Measurements from ENCODE around the gene GPATCH4. TPM values are rescaled to one million over a fixed set of nuclear protein-coding genes. Genes with fewer than 3 reads are reported as not detected.

The GPATCH4 gene
- total RNA-seq, 8 experiments from 2014 or later: 14.7 to 50.1 (median 30.5) TPM

- in situ Hi-C loops (cut with MboI; ENCODE audit: low pct_unique_long_range_greater_than_20kb in 2 of 9, low sequenced_read_pairs in 9 of 9, unreplicated experiment in 9 of 9): no loop called here
- Histone ChIP-seq H3K4me3 (no peak overlapping the region), H3K4me1 (replicated peaks in 1 of 2) (no peaks in the 10 kb centered on the region), H3K27ac (no peak overlapping the region)
- no peak for ATAC-seq (replicated peaks in 6 of 8)
- WGBS, 10 experiments: 94 to 100% (median 96%) methylated on average over 2 to 3 of the region's 3 CpGs; no CpG with 5 or more reads in 7 of the 10 experiments
Observed at GRCh38 chr1:156546267-156546666, 55.0 kb downstream of the GPATCH4 start.

GRCh38 chr1:156544592-156545102 lies 56.6 kb downstream of the GPATCH4 start:
- WGBS, 10 experiments: 95 to 100% (median 100%) methylated on average over 1 to 3 of the region's 3 CpGs; no CpG with 5 or more reads in 6 of the 10 experiments
- in situ Hi-C loops (cut with MboI; ENCODE audit: low pct_unique_long_range_greater_than_20kb in 2 of 9, low sequenced_read_pairs in 9 of 9, unreplicated experiment in 9 of 9): no loop called here
- ATAC-seq (replicated peaks in 6 of 8): no peak
- Histone ChIP-seq H3K4me3 (no peak overlapping the region), H3K27ac (no peak overlapping the region), H3K4me1 (replicated peaks in 1 of 2) (no peaks in the 10 kb centered on the region)

Other genes with a start within 250 kb of the GPATCH4 start
- gene RHBG, start 232.3 kb downstream of the GPATCH4 start, total RNA-seq: 1 to 10 TPM in 1 of 8 experiments, under 1 TPM in 4, not detected in 3; 0.38 to 1.8 (median 0.50) TPM
- 10 to 100 TPM in 5 of 8 experiments, 1 to 10 TPM in 3; 6.6 to 28.6 (median 11.3) TPM for gene MEF2D, start 100.7 kb downstream of the GPATCH4 start, total RNA-seq
- 10 to 100 TPM in 3 of 8 experiments, 1 to 10 TPM in 3, under 1 TPM in 2; 0.20 to 11.6 (median 1.5) TPM for gene IQGAP3, start 28.9 kb downstream of the GPATCH4 start, total RNA-seq
- 1 to 10 TPM in 1 of 8 experiments, under 1 TPM in 3, not detected in 4; 0.14 to 1.9 (median 0.58) TPM for gene TTC24, start 21.8 kb downstream of the GPATCH4 start, total RNA-seq
- 100 to 1,000 TPM in 1 of 8 experiments, 10 to 100 TPM in 7; 50.1 to 168 (median 66.6) TPM for gene NAXE, start 9.7 kb downstream of the GPATCH4 start, total RNA-seq
- gene HAPLN2, start 17.9 kb upstream of the GPATCH4 start, total RNA-seq: 1 to 10 TPM in 6 of 8 experiments, under 1 TPM in 1, not detected in 1; 0.46 to 8.7 (median 3.3) TPM
- 10 to 100 TPM in 1 of 8 experiments, 1 to 10 TPM in 4, under 1 TPM in 3; 0.66 to 25.1 (median 1.7) TPM for gene BCAN, start 40.6 kb upstream of the GPATCH4 start, total RNA-seq
- gene NES, start 75.9 kb upstream of the GPATCH4 start, total RNA-seq: 100 to 1,000 TPM in 5 of 8 experiments, 10 to 100 TPM in 1, 1 to 10 TPM in 2; 5.5 to 863 (median 150) TPM
- gene CRABP2, start 104.1 kb upstream of the GPATCH4 start, total RNA-seq: 100 to 1,000 TPM in 5 of 8 experiments, 10 to 100 TPM in 1, 1 to 10 TPM in 2; 1.4 to 813 (median 186) TPM
- 10 to 100 TPM; 14.3 to 37.1 (median 24.2) TPM for gene METTL25B, start 127.0 kb upstream of the GPATCH4 start, total RNA-seq
- gene ISG20L2, start 127.3 kb upstream of the GPATCH4 start, total RNA-seq: 10 to 100 TPM; 25.1 to 45.2 (median 33.0) TPM
- gene MRPL24, start 139.6 kb upstream of the GPATCH4 start, total RNA-seq: 100 to 1,000 TPM in 4 of 8 experiments, 10 to 100 TPM in 4; 81.4 to 166 (median 101) TPM
- 100 to 1,000 TPM in 7 of 8 experiments, 10 to 100 TPM in 1; 93.4 to 328 (median 187) TPM for gene HDGF, start 150.2 kb upstream of the GPATCH4 start, total RNA-seq
- gene PRCC, start 166.1 kb upstream of the GPATCH4 start, total RNA-seq: 10 to 100 TPM; 35.4 to 73.4 (median 56.8) TPM
- 1 to 10 TPM in 4 of 8 experiments, under 1 TPM in 4; 0.33 to 3.5 (median 0.92) TPM for gene SH2D2A, start 215.4 kb upstream of the GPATCH4 start, total RNA-seq